ENCODE data around the gene HPSE2. TPM values are rescaled to one million over a fixed set of nuclear protein-coding genes. Genes with fewer than 3 reads are reported as not detected.
"Not testable (repeated sequence)": the region's sequence is repeated elsewhere in the genome, so short reads cannot be mapped to it uniquely, and the experiment has no call there.

The HPSE2 gene
- total RNA-seq, 1 donor from 2014 or later, result not detected

GRCh38 chr10:99170116-99170675 is 65.5 kb downstream of the HPSE2 start:
- intact Hi-C loops (cut with micrococcal nuclease), result no loop called here

GRCh38 chr10:99161165-99161564 is 74.5 kb downstream of the HPSE2 start:
- intact Hi-C loops (cut with micrococcal nuclease), result no loop called here

- intact Hi-C loops (cut with micrococcal nuclease), result no loop called here
Measured at GRCh38 chr10:99143651-99144050, 92.0 kb downstream of the HPSE2 start.

GRCh38 chr10:99143011-99143410 is 92.6 kb downstream of the HPSE2 start:
- intact Hi-C loops (cut with micrococcal nuclease), result no loop called here

GRCh38 chr10:99132897-99133296 is 102.8 kb downstream of the HPSE2 start:
- intact Hi-C loops (cut with micrococcal nuclease), result not testable (repeated sequence)

- intact Hi-C loops (cut with micrococcal nuclease), result no loop called here
Measured at GRCh38 chr10:99125879-99126278, 109.8 kb downstream of the HPSE2 start.

- intact Hi-C loops (cut with micrococcal nuclease), result no loop called here
Measured at GRCh38 chr10:99124376-99124775, 111.3 kb downstream of the HPSE2 start.

- intact Hi-C loops (cut with micrococcal nuclease), result no loop called here
Measured at GRCh38 chr10:99123851-99124250, 111.8 kb downstream of the HPSE2 start.

- intact Hi-C loops (cut with micrococcal nuclease), result no loop called here
Measured at GRCh38 chr10:99123336-99123735, 112.3 kb downstream of the HPSE2 start.

- intact Hi-C loops (cut with micrococcal nuclease), result no loop called here
Measured at GRCh38 chr10:99119258-99119748, 116.3 kb downstream of the HPSE2 start.

GRCh38 chr10:99115703-99116102 is 119.9 kb downstream of the HPSE2 start:
- intact Hi-C loops (cut with micrococcal nuclease), result no loop called here

GRCh38 chr10:99085358-99085757 is 150.3 kb downstream of the HPSE2 start:
- intact Hi-C loops (cut with micrococcal nuclease), result no loop called here

- intact Hi-C loops (cut with micrococcal nuclease), result no loop called here
Measured at GRCh38 chr10:99084161-99084560, 151.5 kb downstream of the HPSE2 start.

GRCh38 chr10:99080275-99080945 is 155.2 kb downstream of the HPSE2 start:
- intact Hi-C loops (cut with micrococcal nuclease), result no loop called here

GRCh38 chr10:99062591-99062990 is 173.1 kb downstream of the HPSE2 start:
- intact Hi-C loops (cut with micrococcal nuclease), result no loop called here

GRCh38 chr10:99058762-99059161 is 176.9 kb downstream of the HPSE2 start:
- intact Hi-C loops (cut with micrococcal nuclease), result no loop called here

GRCh38 chr10:99057936-99058690 is 177.5 kb downstream of the HPSE2 start:
- intact Hi-C loops (cut with micrococcal nuclease), result no loop called here

- intact Hi-C loops (cut with micrococcal nuclease), result no loop called here
Measured at GRCh38 chr10:99045671-99046070, 190.0 kb downstream of the HPSE2 start.

GRCh38 chr10:99042051-99042771 is 193.4 kb downstream of the HPSE2 start:
- intact Hi-C loops (cut with micrococcal nuclease), result loop anchor here (5.0 kb wide), 1 partner anchor 295 kb away; no protein-coding TSS in a partner anchor

GRCh38 chr10:99041468-99041867 is 194.2 kb downstream of the HPSE2 start:
- intact Hi-C loops (cut with micrococcal nuclease), result loop anchor here (5.0 kb wide), 1 partner anchor 294 kb away; no protein-coding TSS in a partner anchor

- intact Hi-C loops (cut with micrococcal nuclease), result no loop called here
Measured at GRCh38 chr10:99013885-99014284, 221.8 kb downstream of the HPSE2 start.

GRCh38 chr10:99010286-99010685 is 225.4 kb downstream of the HPSE2 start:
- intact Hi-C loops (cut with micrococcal nuclease), result no loop called here

All from T-helper 2 cell treated with Interferon-gamma antibody and Interleukin-4, amounts not matched to agents 100 ng/mL and 5 ng/mL, for 36 hours (primary cell).